GM19351 (cell line): ENCODE data around the gene ZDBF2.
"Not testable (repeated sequence)": the region's sequence is repeated elsewhere in the genome, so short reads cannot be mapped to it uniquely, and the experiment has no call there.

Experiments
- ATAC-seq: cut with Tn5 transposase; IDR thresholded peaks from one replicate; pipeline ENCODE4 v1.9.1; 2021; ENCODE audit warnings: mild to moderate bottlenecking, moderate library complexity; ENCODE audit not compliant: unreplicated experiment

The ZDBF2 gene

GRCh38 chr2:206259376-206260187, 14.9 kb upstream of the ZDBF2 start:
- no peak for ATAC-seq

- ATAC-seq, result peak; percentile 94
Measured at GRCh38 chr2:206260188-206261012, 14.1 kb upstream of the ZDBF2 start.

GRCh38 chr2:206263959-206264603, 10.4 kb upstream of the ZDBF2 start:
- ATAC-seq, result no peak

GRCh38 chr2:206266130-206267125, 8.0 kb upstream of the ZDBF2 start:
- ATAC-seq, result no peak

- no peak for ATAC-seq
Measured at GRCh38 chr2:206267567-206267966, 6.9 kb upstream of the ZDBF2 start.

GRCh38 chr2:206271065-206271464, 3.4 kb upstream of the ZDBF2 start:
- ATAC-seq, result no peak

GRCh38 chr2:206273905-206274304, 558 bp upstream of the ZDBF2 start:
- ATAC-seq, result no peak

- peak; percentile 35 for ATAC-seq
Measured at GRCh38 chr2:206275312-206276055, 1.0 kb downstream of the ZDBF2 start.

GRCh38 chr2:206276169-206276942, 1.9 kb downstream of the ZDBF2 start:
- no peak for ATAC-seq

GRCh38 chr2:206277503-206277902, 3.0 kb downstream of the ZDBF2 start:
- ATAC-seq, result no peak

- ATAC-seq, result no peak
Measured at GRCh38 chr2:206282746-206283145, 8.3 kb downstream of the ZDBF2 start.

GRCh38 chr2:206287197-206287596, 12.7 kb downstream of the ZDBF2 start:
- no peak for ATAC-seq

GRCh38 chr2:206289391-206289790, 14.9 kb downstream of the ZDBF2 start:
- ATAC-seq, result no peak

- ATAC-seq, result no peak
Measured at GRCh38 chr2:206296128-206296527, 21.7 kb downstream of the ZDBF2 start.

GRCh38 chr2:206299608-206300007, 25.1 kb downstream of the ZDBF2 start:
- ATAC-seq, result not testable (repeated sequence)

GRCh38 chr2:206305523-206306245, 31.2 kb downstream of the ZDBF2 start:
- peak; percentile 99 for ATAC-seq

GRCh38 chr2:206311026-206311425, 36.6 kb downstream of the ZDBF2 start:
- no peak for ATAC-seq

- no peak for ATAC-seq
Measured at GRCh38 chr2:206316141-206316540, 41.7 kb downstream of the ZDBF2 start.
